H9 (cell line): ENCODE results near the gene SMAD6. TPM values are rescaled to one million over a fixed set of nuclear protein-coding genes. Genes with fewer than 3 reads are reported as not detected.

Experiments
- DNase-seq: peaks from one replicate; pipeline ENCODE4 v3.0.0-alpha.2; 2017
- H2AFZ ChIP-seq: one replicate; pipeline ENCODE4 v1.6.1; 2013; ENCODE audit warnings: mild to moderate bottlenecking, low read length, control low read depth, moderate library complexity
- H2AK5ac ChIP-seq: 2 replicates; pipeline ENCODE4 v1.6.1; 2013; ENCODE audit warnings: low read length, control low read depth, mixed read lengths; ENCODE audit not compliant: insufficient read length
- H2BK120ac ChIP-seq: one replicate; pipeline ENCODE4 v1.6.1; 2013; ENCODE audit warnings: low read depth, mild to moderate bottlenecking, low read length, control low read depth, inconsistent platforms; ENCODE audit not compliant: poor library complexity, severe bottlenecking
- H2BK12ac ChIP-seq: 2 replicates; pipeline ENCODE4 v1.6.1; 2013; ENCODE audit warnings: low read length, control low read depth, mixed read lengths, low read depth; ENCODE audit not compliant: insufficient read length
- H2BK15ac ChIP-seq: 2 replicates; pipeline ENCODE4 v1.6.1; 2013; ENCODE audit warnings: low read depth, low read length, control low read depth
- H2BK20ac ChIP-seq: one replicate; pipeline ENCODE4 v1.6.1; 2013; ENCODE audit warnings: low read depth, mild to moderate bottlenecking, low read length, control low read depth, inconsistent platforms; ENCODE audit not compliant: poor library complexity, severe bottlenecking
- H2BK5ac ChIP-seq: 2 replicates; pipeline ENCODE4 v1.6.1; 2013; ENCODE audit warnings: low read length, control low read depth, mixed read lengths; ENCODE audit not compliant: insufficient read length
- H3K14ac ChIP-seq: 2 replicates; pipeline ENCODE4 v1.6.1; 2013; ENCODE audit warnings: low read length, control low read depth; ENCODE audit not compliant: insufficient read depth
- H3K18ac ChIP-seq: 2 replicates; pipeline ENCODE4 v1.6.1; 2013; ENCODE audit warnings: low read depth, mild to moderate bottlenecking, mixed read lengths, low read length, control low read depth; ENCODE audit not compliant: insufficient read length
- H3K23ac ChIP-seq: 2 replicates; pipeline ENCODE4 v1.6.1; 2013; ENCODE audit warnings: low read length, control low read depth, mixed read lengths, low read depth; ENCODE audit not compliant: insufficient read length
- H3K23me2 ChIP-seq: 2 replicates; pipeline ENCODE4 v1.6.1; 2013; ENCODE audit warnings: low read depth, mild to moderate bottlenecking, mixed read lengths, low read length, control low read depth; ENCODE audit not compliant: insufficient read length, poor library complexity, severe bottlenecking
- H3K27ac ChIP-seq: 2 replicates; pipeline ENCODE4 v1.5.1; 2013; ENCODE audit warnings: low read length, control low read depth, mixed read lengths, low read depth; ENCODE audit not compliant: insufficient read length
- H3K27me3 ChIP-seq: 2 replicates; pipeline ENCODE4 v1.6.1; 2013; ENCODE audit warnings: low read length, control low read depth, inconsistent platforms; ENCODE audit not compliant: insufficient read depth
- H3K4ac ChIP-seq: 2 replicates; pipeline ENCODE4 v1.6.1; 2013; ENCODE audit warnings: low read depth, mild to moderate bottlenecking, control low read depth, inconsistent platforms, low read length, moderate library complexity
- H3K4me1 ChIP-seq: 2 replicates; pipeline ENCODE4 v1.6.1; 2013; ENCODE audit warnings: low read length, control low read depth, inconsistent platforms; ENCODE audit not compliant: insufficient read depth
- H3K4me2 ChIP-seq: 2 replicates; pipeline ENCODE4 v1.6.1; 2013; ENCODE audit warnings: low read length, control low read depth, mixed read lengths; ENCODE audit not compliant: insufficient read length, insufficient read depth
- H3K56ac ChIP-seq: 2 replicates; pipeline ENCODE4 v1.6.1; 2013; ENCODE audit warnings: low read depth, mild to moderate bottlenecking, mixed read lengths, low read length, control low read depth; ENCODE audit not compliant: insufficient read length
- H3K79me1 ChIP-seq: 2 replicates; pipeline ENCODE4 v1.6.1; 2013; ENCODE audit warnings: low read depth, mild to moderate bottlenecking, moderate library complexity, low read length, control low read depth, inconsistent platforms; ENCODE audit not compliant: insufficient read depth, poor library complexity, severe bottlenecking
- H3K79me2 ChIP-seq: 2 replicates; pipeline ENCODE4 v1.6.1; 2013; ENCODE audit warnings: low read length, control low read depth, inconsistent platforms; ENCODE audit not compliant: insufficient read depth
- H3K9ac ChIP-seq: 2 replicates; pipeline ENCODE4 v1.6.1; 2013; ENCODE audit warnings: low read length, control low read depth, mixed read lengths; ENCODE audit not compliant: insufficient read length; ENCODE audit errors: extremely low read depth
- H3K9me3 ChIP-seq: one replicate; pipeline ENCODE4 v1.6.1; 2013; ENCODE audit warnings: low read depth, low read length, inconsistent platforms; ENCODE audit not compliant: control insufficient read depth
- H3T11ph ChIP-seq: one replicate; pipeline ENCODE4 v1.6.1; 2013; ENCODE audit warnings: mild to moderate bottlenecking, low read length, control low read depth, inconsistent platforms
- H4K20me1 ChIP-seq: one replicate; pipeline ENCODE4 v1.6.1; 2013; ENCODE audit not compliant: control insufficient read depth, insufficient read length, insufficient read depth
- H4K5ac ChIP-seq: 2 replicates; pipeline ENCODE4 v1.6.1; 2013; ENCODE audit warnings: low read depth, mild to moderate bottlenecking, mixed read lengths, low read length, control low read depth; ENCODE audit not compliant: insufficient read length
- H4K8ac ChIP-seq: replicated peaks from 2 replicates; pipeline ENCODE4 v1.6.1; 2013; ENCODE audit warnings: low read length, control low read depth, mixed read lengths, low read depth; ENCODE audit not compliant: insufficient read length
- H4K91ac ChIP-seq: 2 replicates; pipeline ENCODE4 v1.6.1; 2013; ENCODE audit warnings: low read depth, mild to moderate bottlenecking, moderate library complexity, mixed read lengths, low read length, control low read depth; ENCODE audit not compliant: insufficient read length
- H3K27ac Mint-ChIP-seq, 3 experiments: 2 replicates in 2 of 3; 3 replicates in 1 of 3; pipeline ENCODE4 v1.8.0; 2020 to 2021; ENCODE audit warnings: mixed read lengths in 3 of 3, mild to moderate bottlenecking in 1 of 3, moderate library complexity in 1 of 3
- H3K27me3 Mint-ChIP-seq: 2 replicates; pipeline ENCODE4 v1.8.0; 2021; ENCODE audit warnings: low read depth, mild to moderate bottlenecking, moderate library complexity, mixed read lengths
- H3K36me3 Mint-ChIP-seq, 3 experiments: 2 replicates in 2 of 3; 3 replicates in 1 of 3; pipeline ENCODE4 v1.8.0; 2020 to 2021; ENCODE audit warnings: low read depth in 3 of 3, mixed read lengths in 3 of 3; ENCODE audit not compliant: insufficient read depth in 1 of 3
- H3K4me1 Mint-ChIP-seq, 2 experiments: 2 replicates each; pipeline ENCODE4 v1.8.0; 2020; ENCODE audit warnings: mixed read lengths in 2 of 2
- H3K4me3 Mint-ChIP-seq, 2 experiments: 2 replicates in 1 of 2; 3 replicates in 1 of 2; pipeline ENCODE4 v1.8.0; 2020 to 2021; ENCODE audit warnings: mild to moderate bottlenecking in 2 of 2, mixed read lengths in 2 of 2, moderate library complexity in 1 of 2
- H3K9me3 Mint-ChIP-seq, 2 experiments: 2 replicates in 1 of 2; 3 replicates in 1 of 2; pipeline ENCODE4 v1.8.0; 2020; ENCODE audit warnings: mild to moderate bottlenecking in 2 of 2, mixed read lengths in 2 of 2, moderate library complexity in 1 of 2
- WGBS: extraction: QIAGEN DNeasy Blood & Tissue Kit; methylation state at CpG from one replicate; pipeline ENCODE4 v1.1.7; 2013; ENCODE audit warnings: missing lambda C conversion rate, low lambda C conversion rate, mixed read lengths; ENCODE audit not compliant: insufficient read length; ENCODE audit errors: extremely low coverage; 5-methylcytosine and 5-hydroxymethylcytosine counted together
- total RNA-seq: library from RNA; stranded (reverse); gene quantifications from 2 replicates; pipeline ENCODE4 v1.2.1, GENCODE V29; 2021
- TF ChIP-seq, protein P1 (sequence below): fragments of 200-600 bp; sonication (generic); conservative IDR thresholded peaks from 3 replicates; pipeline ENCODE4 v1.8.0; 2021; ENCODE audit warnings: antibody characterized with exemption, mild to moderate bottlenecking

Gene SMAD6
- total RNA-seq, 1 experiment from 2014 or later: 6.0 TPM

DNA sequence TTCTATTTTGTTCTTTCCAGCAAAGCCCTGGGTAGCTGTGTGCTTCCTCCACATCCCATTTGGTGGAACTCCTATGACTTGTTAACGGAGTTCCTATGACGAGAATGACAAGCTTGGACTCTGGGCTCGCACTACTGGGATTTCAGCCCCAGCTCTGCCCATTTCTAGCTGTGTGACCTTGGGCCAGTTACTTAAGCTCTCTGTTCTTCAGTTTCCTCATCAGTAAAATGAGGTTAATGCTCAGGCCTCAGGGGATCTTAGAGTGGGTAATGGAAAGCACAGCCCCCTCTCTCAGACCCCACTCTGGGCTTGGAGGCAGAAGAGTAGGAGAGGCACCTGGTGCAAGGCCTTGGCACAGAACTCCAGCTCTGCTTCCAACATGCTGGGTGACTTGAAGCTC is 123.1 kb downstream of the SMAD6 start:
- H3K14ac ChIP-seq: no peak overlapping the region
- Mint-ChIP-seq H3K4me1 (peaks cover 38 to 40% of the 10 kb centered on the region in 2 experiments), H3K27me3 (peaks cover 5% of the 10 kb centered on the region), H3K4me3 (no peak overlapping the region), H3K27ac (no peak overlapping the region), H3K36me3 (no peaks in the 10 kb centered on the region), H3K9me3 (no peaks in the 10 kb centered on the region)
- no peaks in the 10 kb centered on the region for H4K20me1 ChIP-seq
- H2BK120ac ChIP-seq: no peak overlapping the region
- no peak overlapping the region for H2AFZ ChIP-seq
- no peaks in the 10 kb centered on the region for H3K79me1 ChIP-seq
- no peak overlapping the region for H2BK12ac ChIP-seq
- H2BK15ac ChIP-seq: no peak overlapping the region
- H3K23ac ChIP-seq: no peak overlapping the region
- H3K4ac ChIP-seq: no peak overlapping the region
- H3K18ac ChIP-seq: no peak overlapping the region
- H2BK20ac ChIP-seq: no peak overlapping the region
- H3K9me3 ChIP-seq: no peaks in the 10 kb centered on the region
- H3K79me2 ChIP-seq: no peaks in the 10 kb centered on the region
- no peak overlapping the region for H3K56ac ChIP-seq
- no CpG with 5 or more reads among the region's 3 CpGs for WGBS
- H3K27me3 ChIP-seq: no peaks in the 10 kb centered on the region
- H3T11ph ChIP-seq: no peak overlapping the region
- H4K91ac ChIP-seq: no peak overlapping the region
- TF ChIP-seq, protein P1, sequence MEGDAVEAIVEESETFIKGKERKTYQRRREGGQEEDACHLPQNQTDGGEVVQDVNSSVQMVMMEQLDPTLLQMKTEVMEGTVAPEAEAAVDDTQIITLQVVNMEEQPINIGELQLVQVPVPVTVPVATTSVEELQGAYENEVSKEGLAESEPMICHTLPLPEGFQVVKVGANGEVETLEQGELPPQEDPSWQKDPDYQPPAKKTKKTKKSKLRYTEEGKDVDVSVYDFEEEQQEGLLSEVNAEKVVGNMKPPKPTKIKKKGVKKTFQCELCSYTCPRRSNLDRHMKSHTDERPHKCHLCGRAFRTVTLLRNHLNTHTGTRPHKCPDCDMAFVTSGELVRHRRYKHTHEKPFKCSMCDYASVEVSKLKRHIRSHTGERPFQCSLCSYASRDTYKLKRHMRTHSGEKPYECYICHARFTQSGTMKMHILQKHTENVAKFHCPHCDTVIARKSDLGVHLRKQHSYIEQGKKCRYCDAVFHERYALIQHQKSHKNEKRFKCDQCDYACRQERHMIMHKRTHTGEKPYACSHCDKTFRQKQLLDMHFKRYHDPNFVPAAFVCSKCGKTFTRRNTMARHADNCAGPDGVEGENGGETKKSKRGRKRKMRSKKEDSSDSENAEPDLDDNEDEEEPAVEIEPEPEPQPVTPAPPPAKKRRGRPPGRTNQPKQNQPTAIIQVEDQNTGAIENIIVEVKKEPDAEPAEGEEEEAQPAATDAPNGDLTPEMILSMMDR: no peak
- no peak overlapping the region for H3K27ac ChIP-seq
- no peak overlapping the region for H3K9ac ChIP-seq
- DNase-seq: no peak
- peaks cover 5% of the 10 kb centered on the region; the same call in 1 of the 2 replicates for H3K4me1 ChIP-seq
- H3K4me2 ChIP-seq: no peak overlapping the region
- no peak overlapping the region for H2AK5ac ChIP-seq
- H3K23me2 ChIP-seq: no peaks in the 10 kb centered on the region
- no peak overlapping the region for H2BK5ac ChIP-seq
- H4K8ac ChIP-seq: no peak overlapping the region
- H4K5ac ChIP-seq: no peak overlapping the region
